GM12872 (cell line): ENCODE results near the gene PTPA.

ENCODE experiments used
- CTCF ChIP-seq: IDR thresholded peaks from 3 replicates; pipeline ENCODE4 v1.5.1; 2011; ENCODE audit warnings: low read depth, mild to moderate bottlenecking, low read length, moderate library complexity; ENCODE audit not compliant: insufficient read depth

Gene PTPA

GRCh38 chr9:129173296-129174101 lies 62.3 kb downstream of the PTPA start:
- TF ChIP-seq CTCF: no peak

DNA sequence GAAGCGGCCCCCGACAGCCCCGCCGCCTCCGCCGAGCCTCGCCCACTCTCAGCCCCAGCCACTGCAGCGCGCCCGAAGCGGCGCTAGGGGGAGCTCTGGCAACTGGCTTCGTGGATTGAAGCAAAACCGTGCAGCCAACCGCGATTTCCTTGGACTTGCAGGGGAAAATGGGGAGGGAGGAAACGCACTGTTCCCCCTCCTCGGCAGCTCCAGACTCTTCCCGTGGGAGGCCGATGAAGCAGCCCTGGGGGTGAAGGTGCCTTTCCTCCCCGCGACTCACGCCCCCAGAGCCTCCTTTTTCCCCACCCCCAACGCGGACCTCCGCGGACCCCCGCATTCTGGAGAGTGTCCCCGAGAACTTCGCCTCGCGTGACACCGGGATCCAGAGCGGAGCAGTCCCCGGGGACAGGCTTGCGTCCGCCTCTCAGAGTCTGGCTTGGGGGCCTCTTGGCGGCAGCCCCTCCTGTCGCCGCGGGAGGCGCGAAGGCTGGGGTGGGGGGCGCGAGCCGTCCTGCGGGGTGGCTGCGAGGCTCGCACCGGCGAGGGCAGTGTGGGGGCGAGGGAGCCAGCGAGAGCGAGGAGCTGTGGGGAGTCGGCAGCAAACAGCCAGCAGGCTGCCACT lies 63.0 kb downstream of the PTPA start:
- peak; percentile 99 for TF ChIP-seq CTCF

DNA sequence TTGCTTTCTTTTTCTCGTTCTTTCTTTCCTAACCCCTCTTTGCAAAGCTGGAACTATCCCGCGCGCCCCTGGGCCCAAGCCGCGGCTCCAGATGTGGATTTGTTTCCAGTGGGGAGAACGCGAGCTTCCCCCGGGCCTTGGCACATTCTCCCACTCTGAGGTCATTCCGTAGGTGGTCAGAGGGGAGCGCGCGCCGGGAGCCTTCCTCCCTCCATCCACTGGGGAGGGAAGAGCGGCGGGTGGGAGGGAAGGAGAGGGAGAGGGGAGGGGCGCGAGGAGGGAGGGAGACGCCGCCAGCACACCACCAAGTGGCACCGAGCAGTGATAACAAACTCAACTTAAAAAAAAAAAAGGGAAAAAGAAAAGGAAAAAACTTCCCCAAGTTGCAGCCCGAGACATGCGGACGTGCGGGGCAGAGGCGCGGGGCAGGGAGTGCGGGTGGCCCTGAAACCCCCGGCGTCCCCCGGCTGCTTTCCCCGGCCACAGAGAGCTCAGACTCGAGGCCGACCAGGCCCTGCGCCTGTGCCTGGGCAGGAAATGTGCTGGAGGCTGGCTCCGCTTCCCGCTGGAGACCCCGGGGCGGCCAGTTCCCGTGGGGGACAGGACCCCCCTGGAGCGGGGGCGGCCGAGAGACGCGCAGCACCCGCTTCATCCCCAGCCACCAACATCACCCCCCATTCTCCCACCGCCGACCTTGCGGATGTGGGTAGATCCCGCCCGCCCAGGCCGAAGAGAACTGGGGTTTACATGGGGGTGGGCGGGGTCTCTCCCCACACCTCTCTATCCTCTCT lies 63.7 kb downstream of the PTPA start:
- no peak for TF ChIP-seq CTCF

- TF ChIP-seq CTCF: no peak
Observed at GRCh38 chr9:129175515-129175824, 64.3 kb downstream of the PTPA start.

DNA sequence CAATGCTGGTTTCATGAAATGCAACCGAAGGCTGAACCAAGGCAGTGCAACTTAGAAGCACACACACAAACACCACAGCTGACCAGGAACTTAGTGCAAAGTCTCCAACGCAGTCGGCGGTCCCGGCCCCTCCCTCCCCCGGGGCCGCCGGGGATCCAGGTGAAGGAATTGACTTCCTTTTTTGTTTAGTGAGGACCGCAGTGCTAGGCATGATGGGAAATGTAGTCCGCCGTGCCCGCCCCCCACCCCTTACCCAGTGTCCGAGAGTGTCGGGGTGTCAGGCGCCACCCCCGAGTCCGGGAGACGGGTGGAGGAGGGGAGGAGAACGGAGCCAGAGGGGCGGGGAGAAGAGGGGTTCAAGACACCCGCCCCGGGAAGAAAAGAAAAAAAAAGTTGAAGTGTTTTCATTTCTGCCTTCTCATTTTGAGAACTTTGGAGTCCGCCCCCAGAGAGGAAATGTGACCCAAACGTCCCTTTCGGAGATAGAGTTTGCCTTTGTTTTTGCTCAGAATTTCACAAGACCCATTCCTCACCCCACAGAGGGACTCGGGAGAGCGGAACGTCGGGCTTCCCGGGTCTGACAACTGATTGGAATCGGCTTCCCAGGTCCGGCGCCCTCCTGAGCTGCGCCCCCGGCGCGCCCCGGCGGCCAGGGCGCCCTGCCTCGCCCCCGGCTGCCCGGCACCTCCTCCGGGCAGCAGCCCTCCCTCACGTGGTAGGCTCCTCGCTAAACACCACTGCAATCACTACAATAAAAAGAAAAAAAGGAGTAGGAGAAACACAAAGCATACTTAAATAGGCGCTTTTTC lies 64.8 kb downstream of the PTPA start:
- TF ChIP-seq CTCF: no peak

DNA sequence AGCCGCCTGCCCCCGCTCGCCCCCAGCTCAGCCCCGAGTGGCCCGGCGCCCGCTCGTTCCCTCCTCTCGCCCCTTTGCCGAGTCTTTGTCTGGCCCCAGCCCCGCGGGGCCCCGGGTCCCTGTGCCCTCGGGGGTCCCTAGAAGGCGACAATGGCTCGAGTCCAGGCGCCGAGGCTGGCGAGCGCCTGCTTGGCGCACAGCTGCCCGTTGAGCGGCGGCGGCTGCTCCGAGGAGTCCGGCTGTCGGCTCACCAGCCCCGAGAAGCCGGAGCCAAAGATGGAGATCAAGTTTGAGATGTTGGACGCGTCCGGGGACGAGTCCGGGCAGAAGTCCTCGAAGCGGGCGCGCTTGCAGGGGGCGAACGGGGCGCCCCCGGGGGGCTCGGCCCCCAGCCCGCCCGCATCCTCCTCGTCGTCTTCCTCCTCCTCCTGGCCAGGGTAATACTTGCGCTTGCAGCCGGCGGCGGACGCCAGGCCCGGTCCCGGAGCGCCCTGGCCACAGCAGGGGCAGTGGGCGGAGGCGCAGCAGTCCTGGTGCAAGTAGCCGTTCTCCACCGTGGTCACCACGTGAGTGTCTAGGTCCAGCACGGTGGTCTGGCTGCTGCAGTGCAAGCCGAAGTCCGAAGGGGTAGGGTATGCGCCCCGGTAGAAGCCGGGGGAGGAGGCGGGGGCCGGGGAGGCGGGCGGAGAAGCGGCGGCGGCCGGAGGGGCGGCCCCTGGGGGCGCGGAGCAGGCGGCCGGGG lies 65.7 kb downstream of the PTPA start:
- no peak for TF ChIP-seq CTCF
